GM23338 (cell line): ENCODE results near the gene TMEM117.

Experiments
- EZH2 ChIP-seq: fragments of 200-600 bp; sonication (generic); IDR thresholded peaks from one replicate; pipeline ENCODE4 v1.8.0; 2017; ENCODE audit warnings: antibody characterized with exemption, mild to moderate bottlenecking, low read depth; ENCODE audit not compliant: unreplicated experiment
- JUNB ChIP-seq: IDR thresholded peaks from one replicate; pipeline ENCODE4 v1.6.1; 2016; ENCODE audit warnings: antibody characterized with exemption; ENCODE audit not compliant: unreplicated experiment
- POLR2AphosphoS5 ChIP-seq: IDR thresholded peaks from 2 replicates; pipeline ENCODE4 v1.6.1; 2016; ENCODE audit warnings: antibody characterized with exemption, low read depth
- TF ChIP-seq, protein P1 (sequence below), 2 experiments: fragments of 200-600 bp in 1 of 2; sonication (generic) in 1 of 2; conservative IDR thresholded peaks; 2 replicates each; pipeline versions ENCODE4 v1.5.1 to v1.6.1; 2016 to 2017; ENCODE audit warnings: antibody characterized with exemption in 2 of 2, low read depth in 2 of 2, mild to moderate bottlenecking in 2 of 2, moderate library complexity in 1 of 2

GRCh38 chr12:43858991-43859390, 23.1 kb downstream of the TMEM117 start:
- TF ChIP-seq POLR2AphosphoS5 (no peak), EZH2 (no peak), JUNB (no peak)
- TF ChIP-seq, protein P1, sequence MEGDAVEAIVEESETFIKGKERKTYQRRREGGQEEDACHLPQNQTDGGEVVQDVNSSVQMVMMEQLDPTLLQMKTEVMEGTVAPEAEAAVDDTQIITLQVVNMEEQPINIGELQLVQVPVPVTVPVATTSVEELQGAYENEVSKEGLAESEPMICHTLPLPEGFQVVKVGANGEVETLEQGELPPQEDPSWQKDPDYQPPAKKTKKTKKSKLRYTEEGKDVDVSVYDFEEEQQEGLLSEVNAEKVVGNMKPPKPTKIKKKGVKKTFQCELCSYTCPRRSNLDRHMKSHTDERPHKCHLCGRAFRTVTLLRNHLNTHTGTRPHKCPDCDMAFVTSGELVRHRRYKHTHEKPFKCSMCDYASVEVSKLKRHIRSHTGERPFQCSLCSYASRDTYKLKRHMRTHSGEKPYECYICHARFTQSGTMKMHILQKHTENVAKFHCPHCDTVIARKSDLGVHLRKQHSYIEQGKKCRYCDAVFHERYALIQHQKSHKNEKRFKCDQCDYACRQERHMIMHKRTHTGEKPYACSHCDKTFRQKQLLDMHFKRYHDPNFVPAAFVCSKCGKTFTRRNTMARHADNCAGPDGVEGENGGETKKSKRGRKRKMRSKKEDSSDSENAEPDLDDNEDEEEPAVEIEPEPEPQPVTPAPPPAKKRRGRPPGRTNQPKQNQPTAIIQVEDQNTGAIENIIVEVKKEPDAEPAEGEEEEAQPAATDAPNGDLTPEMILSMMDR (conservative IDR thresholded peaks at IDR 0.05; ENCODE audit: low read depth in 2 of 2) = no peak
